Measurements from ENCODE around the gene USP2.
A peak's percentile ranks its signal among the peaks of the same experiment; 100 is the strongest.

Gene USP2

DNA sequence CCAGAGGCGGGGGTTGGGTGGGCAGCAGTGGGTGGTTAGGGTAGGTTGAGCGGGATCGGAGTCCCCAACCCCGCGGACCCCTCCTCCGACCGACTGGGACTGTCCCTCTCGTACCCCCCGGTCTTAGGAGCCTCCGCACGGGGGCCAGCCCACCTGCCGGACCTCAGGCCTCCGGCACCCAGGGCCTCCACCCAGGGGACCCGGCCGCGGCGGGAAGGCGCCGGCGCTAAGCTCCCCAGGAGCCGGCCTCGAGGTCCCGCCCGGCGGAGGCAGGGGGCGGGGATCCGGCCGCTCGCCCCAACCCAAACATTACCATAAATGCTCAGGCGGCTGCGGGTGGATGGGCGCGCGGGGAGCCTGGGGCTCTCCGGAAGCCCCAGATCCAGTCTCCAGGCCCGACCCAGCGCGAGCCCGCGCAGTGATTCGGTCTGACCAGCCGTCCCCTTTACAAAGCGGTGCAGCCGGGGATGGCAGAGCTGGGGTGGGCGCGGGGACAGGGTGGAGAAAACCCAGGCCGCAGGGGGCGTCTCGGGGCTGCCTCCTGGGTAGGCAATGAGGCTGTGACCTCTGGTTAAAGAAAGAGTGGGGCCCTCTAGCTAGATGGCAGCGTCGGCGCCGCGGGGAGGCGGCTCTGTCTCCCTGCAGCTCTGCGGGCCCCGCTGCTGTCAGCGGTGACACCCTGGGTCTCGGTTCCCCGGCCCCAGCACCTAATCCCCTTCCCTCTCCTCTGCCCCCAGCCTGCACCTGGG is 60.5 kb downstream of the USP2 start:
- H3K9ac ChIP-seq (ENCODE audit: low read length), result peak overlapping the region; percentile 53
- no peaks in the 10 kb centered on the region for H3K36me3 ChIP-seq (ENCODE audit: control insufficient read depth, low read depth, low read length)
- no peak overlapping the region for H3K27ac ChIP-seq (ENCODE audit: low read length)
- H3K4me3 ChIP-seq (ENCODE audit: low read length), result peak overlapping the region; percentile 58
- peaks cover 38% of the 10 kb centered on the region for H3K27me3 ChIP-seq (ENCODE audit: control insufficient read depth, insufficient read depth, low read length)
- no peaks in the 10 kb centered on the region for H3K9me3 ChIP-seq (ENCODE audit: control insufficient read depth, low read depth, low read length)
- H3K4me1 ChIP-seq (ENCODE audit: control insufficient read depth, low read depth, low read length), result peaks cover 36% of the 10 kb centered on the region

DNA sequence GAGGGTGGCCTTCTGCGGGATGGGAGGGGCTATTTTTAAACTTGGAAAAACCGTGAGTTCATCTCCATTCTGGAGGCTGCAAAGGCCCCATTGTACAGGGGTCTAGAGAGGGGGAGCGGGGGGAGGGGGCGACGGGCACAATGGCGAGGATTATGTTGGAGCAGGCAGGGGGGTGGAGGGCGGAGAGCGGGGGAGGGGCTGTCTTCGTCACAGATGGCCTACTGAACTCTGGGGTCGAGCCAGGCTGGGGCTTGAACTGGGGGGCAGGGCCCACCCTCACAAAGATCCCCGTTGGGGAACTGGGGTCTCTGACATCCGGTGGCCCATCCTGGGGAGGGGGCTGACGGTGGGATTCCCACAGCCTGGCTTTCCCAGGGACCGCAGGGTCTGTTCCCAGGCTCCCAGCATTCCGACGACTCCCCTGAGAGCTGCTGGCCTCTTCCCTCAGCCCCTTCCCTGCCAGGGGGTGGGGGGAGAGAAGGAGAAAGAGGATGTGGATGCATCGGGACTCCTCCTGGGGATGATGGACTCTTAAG is 61.2 kb downstream of the USP2 start:
- Histone ChIP-seq H3K27ac (ENCODE audit: low read length) (no peak overlapping the region), H3K9me3 (ENCODE audit: control insufficient read depth, low read depth, low read length) (no peaks in the 10 kb centered on the region), H3K4me1 (ENCODE audit: control insufficient read depth, low read depth, low read length) (peaks cover 42% of the 10 kb centered on the region), H3K4me3 (ENCODE audit: low read length) (peak overlapping the region; percentile 58), H3K36me3 (ENCODE audit: control insufficient read depth, low read depth, low read length) (no peaks in the 10 kb centered on the region), H3K9ac (ENCODE audit: low read length) (no peak overlapping the region), H3K27me3 (ENCODE audit: control insufficient read depth, insufficient read depth, low read length) (peaks cover 44% of the 10 kb centered on the region)

DNA sequence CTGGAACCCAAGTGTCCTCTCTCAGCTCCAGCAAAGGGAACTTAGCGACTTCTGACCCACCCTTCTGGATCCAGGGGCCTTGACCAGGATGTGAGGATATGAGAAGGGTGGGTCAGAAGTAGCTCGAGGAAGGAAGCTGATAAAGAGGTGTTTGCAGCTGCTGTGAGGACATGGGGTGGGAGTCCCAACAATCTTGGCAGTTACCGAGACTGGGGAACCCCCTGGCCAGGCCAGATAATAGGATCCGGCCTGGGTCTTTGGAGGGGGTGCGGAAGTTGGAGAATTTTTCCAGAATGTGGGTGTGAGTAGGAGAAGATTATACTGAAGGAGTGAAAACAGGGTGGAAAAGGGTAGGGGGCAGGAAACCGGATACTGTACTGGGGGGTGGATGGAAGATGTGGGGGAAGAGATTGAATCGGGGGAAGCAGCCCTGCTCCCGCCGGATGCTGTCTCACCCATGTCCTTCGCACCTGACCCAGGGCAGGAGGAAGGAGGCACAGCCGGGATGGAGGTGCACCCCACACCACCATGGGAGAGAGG is 61.7 kb downstream of the USP2 start:
- no peaks in the 10 kb centered on the region for H3K36me3 ChIP-seq (ENCODE audit: control insufficient read depth, low read depth, low read length)
- H3K4me3 ChIP-seq (ENCODE audit: low read length), result peak overlapping the region; percentile 58
- H3K9ac ChIP-seq (ENCODE audit: low read length), result no peak overlapping the region
- H3K9me3 ChIP-seq (ENCODE audit: control insufficient read depth, low read depth, low read length), result no peaks in the 10 kb centered on the region
- H3K27me3 ChIP-seq (ENCODE audit: control insufficient read depth, insufficient read depth, low read length), result peaks cover 50% of the 10 kb centered on the region
- H3K4me1 ChIP-seq (ENCODE audit: control insufficient read depth, low read depth, low read length), result peaks cover 43% of the 10 kb centered on the region
- no peak overlapping the region for H3K27ac ChIP-seq (ENCODE audit: low read length)

DNA sequence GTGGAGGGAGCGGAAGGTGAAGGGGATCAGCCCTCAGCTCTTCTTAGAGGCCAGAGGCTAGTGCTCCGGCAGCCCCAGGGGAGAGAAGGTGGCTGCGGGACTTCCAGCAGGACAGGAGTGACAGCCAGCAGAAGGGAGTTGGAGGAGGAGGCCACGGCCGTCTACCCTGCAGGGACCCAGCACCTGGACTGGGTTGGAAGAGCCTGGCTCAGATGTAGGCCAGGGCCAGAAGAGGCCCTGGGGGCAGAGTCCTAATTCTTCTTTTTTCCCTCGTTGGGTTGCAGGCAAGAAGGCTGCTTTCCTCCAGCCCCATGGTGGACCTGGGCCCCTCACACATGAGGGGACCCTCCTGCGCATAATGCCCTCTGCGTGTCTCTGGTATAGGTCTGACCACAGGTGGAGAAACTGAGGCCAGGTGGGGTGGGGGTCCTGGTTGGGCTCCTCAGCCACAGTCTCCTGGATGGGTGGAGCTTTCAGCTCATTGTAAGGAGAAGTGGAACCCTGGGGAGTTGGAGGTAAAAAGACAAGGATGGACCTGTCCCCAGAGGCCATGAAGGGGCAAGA is 62.3 kb downstream of the USP2 start:
- peaks cover 43% of the 10 kb centered on the region for H3K4me1 ChIP-seq (ENCODE audit: control insufficient read depth, low read depth, low read length)
- peak overlapping the region; percentile 58 for H3K4me3 ChIP-seq (ENCODE audit: low read length)
- peaks cover 55% of the 10 kb centered on the region for H3K27me3 ChIP-seq (ENCODE audit: control insufficient read depth, insufficient read depth, low read length)
- H3K9ac ChIP-seq (ENCODE audit: low read length), result no peak overlapping the region
- H3K36me3 ChIP-seq (ENCODE audit: control insufficient read depth, low read depth, low read length), result no peaks in the 10 kb centered on the region
- H3K9me3 ChIP-seq (ENCODE audit: control insufficient read depth, low read depth, low read length), result no peaks in the 10 kb centered on the region
- no peak overlapping the region for H3K27ac ChIP-seq (ENCODE audit: low read length)

DNA sequence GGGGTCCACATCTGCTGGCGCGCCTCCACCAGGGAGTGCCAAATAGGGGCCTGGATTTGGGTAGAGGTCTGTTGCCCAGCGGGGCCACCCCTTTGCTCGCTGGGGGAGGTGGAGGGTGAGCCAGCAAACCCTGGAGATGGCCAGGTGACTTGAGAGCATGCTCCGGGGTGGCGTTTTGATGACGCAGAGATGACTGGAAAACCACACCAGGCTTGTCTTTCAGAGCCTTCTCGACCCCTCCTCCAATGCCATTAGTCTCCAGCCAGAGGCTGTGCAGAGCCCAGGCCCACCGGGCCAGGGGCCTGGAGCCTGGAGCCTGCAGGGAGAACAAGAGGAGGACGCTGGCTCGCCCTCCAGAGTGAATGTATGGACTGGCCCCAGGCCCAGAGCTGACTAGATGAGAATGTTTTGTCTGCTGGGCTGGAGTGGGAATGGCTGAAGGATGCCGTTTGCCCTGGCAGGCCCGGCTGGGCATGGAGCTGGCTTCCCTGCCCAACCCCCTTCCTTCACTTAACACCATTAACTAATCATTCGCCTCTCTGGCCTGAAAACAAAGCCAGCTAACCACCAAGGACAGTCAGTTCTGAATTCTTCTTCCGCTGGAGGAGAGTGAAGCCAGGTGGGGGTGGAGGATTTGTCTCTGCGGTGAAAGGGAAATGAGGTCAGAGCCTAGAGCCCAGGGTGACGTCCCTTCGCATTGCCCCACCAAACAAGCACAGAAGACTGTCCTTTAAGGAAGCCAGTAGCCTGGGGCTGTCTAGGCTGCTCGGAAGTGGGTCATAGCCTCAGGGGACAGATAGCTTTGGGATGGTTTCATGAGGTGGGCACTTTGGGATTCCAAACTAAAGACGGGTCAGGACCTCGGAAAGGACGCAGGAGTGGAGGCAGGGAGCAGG is 63.0 kb downstream of the USP2 start:
- no peak overlapping the region for H3K4me3 ChIP-seq (ENCODE audit: low read length)
- no peaks in the 10 kb centered on the region for H3K9me3 ChIP-seq (ENCODE audit: control insufficient read depth, low read depth, low read length)
- no peaks in the 10 kb centered on the region for H3K36me3 ChIP-seq (ENCODE audit: control insufficient read depth, low read depth, low read length)
- no peak overlapping the region for H3K27ac ChIP-seq (ENCODE audit: low read length)
- peaks cover 58% of the 10 kb centered on the region for H3K27me3 ChIP-seq (ENCODE audit: control insufficient read depth, insufficient read depth, low read length)
- no peak overlapping the region for H3K9ac ChIP-seq (ENCODE audit: low read length)
- peaks cover 43% of the 10 kb centered on the region for H3K4me1 ChIP-seq (ENCODE audit: control insufficient read depth, low read depth, low read length)

DNA sequence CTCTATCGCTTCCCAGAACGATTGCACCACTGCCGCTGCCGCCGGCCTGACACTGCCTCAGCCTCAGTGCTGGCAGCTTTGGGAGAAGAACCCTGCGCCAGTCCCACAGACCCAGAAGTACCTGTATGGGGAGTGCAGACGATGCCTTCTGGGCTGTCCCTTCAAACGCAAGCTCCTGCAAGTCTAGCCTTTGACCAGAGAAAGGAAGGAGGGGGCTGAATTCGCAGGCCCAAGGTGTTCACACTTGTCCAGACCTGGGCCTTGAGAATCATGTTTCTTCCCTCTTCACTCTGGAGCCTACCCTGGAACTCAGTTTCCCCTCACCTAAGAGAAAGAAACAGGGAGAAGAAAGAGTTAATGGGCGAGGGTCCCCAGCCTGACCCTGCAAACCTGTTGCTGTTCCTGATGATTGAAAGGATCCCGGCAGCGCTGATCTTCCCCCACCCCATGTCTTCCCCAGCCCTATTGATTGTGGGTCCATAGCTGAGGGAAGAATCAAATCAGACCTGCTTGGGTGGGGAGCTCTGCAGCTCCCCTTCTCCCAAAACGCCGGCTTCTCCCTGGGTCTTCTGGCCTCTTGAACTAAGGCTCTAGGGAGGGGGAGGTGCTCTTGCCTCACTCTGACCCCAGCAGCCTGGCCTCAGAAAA is 63.8 kb downstream of the USP2 start:
- H3K27ac ChIP-seq (ENCODE audit: low read length), result no peak overlapping the region
- no peaks in the 10 kb centered on the region for H3K36me3 ChIP-seq (ENCODE audit: control insufficient read depth, low read depth, low read length)
- H3K9ac ChIP-seq (ENCODE audit: low read length), result no peak overlapping the region
- H3K9me3 ChIP-seq (ENCODE audit: control insufficient read depth, low read depth, low read length), result no peaks in the 10 kb centered on the region
- peak overlapping the region; percentile 23 for H3K4me3 ChIP-seq (ENCODE audit: low read length)
- peaks cover 43% of the 10 kb centered on the region for H3K4me1 ChIP-seq (ENCODE audit: control insufficient read depth, low read depth, low read length)
- H3K27me3 ChIP-seq (ENCODE audit: control insufficient read depth, insufficient read depth, low read length), result peaks cover 58% of the 10 kb centered on the region

DNA sequence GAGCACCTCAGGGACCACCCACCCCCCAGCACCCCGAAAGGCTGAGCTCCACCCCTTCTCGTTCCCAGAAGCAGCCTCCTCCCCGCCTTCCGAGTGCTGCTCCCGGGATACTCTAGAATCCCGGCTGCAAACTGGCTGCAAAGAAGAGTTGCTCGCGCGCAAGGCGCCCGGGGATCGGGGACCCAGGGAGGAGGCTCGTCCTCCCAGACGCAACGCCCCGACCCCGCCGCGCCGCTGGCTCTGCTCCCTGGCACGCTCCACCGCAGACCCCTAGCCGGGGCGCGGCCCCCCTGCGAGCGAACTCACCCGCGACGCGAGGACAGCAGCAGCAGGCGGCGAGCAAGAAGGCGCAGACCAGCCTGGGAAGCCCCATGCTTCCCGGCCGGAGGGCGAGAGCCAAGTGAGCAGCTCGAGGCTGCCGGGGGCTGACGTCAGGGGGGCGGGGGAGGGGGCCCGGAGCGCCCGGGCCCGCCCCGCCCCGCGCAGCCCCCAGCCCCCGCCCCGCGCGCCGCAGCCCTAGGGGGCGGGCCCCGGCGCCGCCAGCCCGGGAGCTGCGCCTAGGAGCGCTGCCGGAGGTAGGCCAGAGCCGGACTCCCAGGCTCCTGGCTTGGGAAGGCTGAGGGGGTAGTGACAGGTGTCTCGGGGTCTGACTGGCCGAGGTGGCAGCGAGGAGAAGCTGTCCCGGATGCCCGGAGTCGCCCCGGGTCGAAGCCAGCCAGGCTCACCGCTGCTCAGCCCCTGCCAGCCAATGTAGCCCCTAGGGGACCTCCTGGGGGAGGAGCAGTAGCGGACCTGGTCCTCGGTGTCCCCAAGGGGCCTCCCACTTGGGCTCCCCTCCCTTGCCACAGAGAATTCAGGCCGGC is 64.5 kb downstream of the USP2 start, which contains the start of gene MCAM:
TSS of gene MCAM (minus strand) at position 402 of the 863 bp plus-strand sequence. CDS start at position 373, 29 bp downstream.
- Histone ChIP-seq H3K4me3 (ENCODE audit: low read length) (peak within 1 kb of the TSS; percentile 65), H3K36me3 (ENCODE audit: control insufficient read depth, low read depth, low read length) (no peaks in the 10 kb centered on the region), H3K9ac (ENCODE audit: low read length) (peak within 1 kb of the TSS; percentile 36), H3K27me3 (ENCODE audit: control insufficient read depth, insufficient read depth, low read length) (peaks cover 58% of the 10 kb centered on the region), H3K4me1 (ENCODE audit: control insufficient read depth, low read depth, low read length) (peaks cover 43% of the 10 kb centered on the region), H3K9me3 (ENCODE audit: control insufficient read depth, low read depth, low read length) (no peaks in the 10 kb centered on the region), H3K27ac (ENCODE audit: low read length) (no peak within 1 kb of the TSS)

DNA sequence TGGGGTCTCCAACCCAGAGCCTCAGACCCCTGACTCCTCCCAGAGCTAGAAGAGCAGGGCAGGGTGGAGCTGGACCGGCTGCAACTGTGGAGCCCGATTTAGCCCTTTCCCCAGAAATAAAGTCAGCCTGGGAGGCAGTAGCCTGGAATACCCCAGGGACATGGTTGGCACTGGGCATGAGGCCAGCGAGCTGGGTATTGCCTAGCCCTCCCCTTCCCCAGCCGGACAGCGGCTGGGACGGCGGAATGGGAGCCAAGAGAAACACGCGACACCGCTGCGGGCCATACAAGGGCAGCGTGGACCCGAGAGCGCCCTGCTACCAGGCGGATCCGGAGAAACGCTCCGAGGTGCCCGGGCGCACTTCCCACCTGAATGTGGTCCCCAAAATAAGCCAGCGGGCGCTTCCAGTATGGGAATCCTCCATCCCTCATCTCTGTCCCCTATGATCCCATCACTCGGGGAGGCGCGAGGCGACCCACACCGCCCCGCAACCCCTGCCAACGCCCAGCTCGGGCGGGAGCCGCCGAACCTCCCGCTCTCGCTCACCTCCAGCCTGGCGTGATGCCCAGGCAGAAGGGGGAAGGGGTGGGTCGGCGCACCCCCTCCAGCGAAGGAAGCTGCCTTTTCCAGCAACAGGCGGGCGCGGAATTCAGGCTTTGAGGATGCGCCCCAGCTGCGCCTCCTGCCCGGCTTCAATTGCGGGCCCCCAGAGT is 65.3 kb downstream of the USP2 start:
- H3K27me3 ChIP-seq (ENCODE audit: control insufficient read depth, insufficient read depth, low read length), result peaks cover 58% of the 10 kb centered on the region
- H3K36me3 ChIP-seq (ENCODE audit: control insufficient read depth, low read depth, low read length), result no peaks in the 10 kb centered on the region
- H3K9ac ChIP-seq (ENCODE audit: low read length), result peak overlapping the region; percentile 13
- no peaks in the 10 kb centered on the region for H3K9me3 ChIP-seq (ENCODE audit: control insufficient read depth, low read depth, low read length)
- no peak overlapping the region for H3K27ac ChIP-seq (ENCODE audit: low read length)
- peaks cover 43% of the 10 kb centered on the region for H3K4me1 ChIP-seq (ENCODE audit: control insufficient read depth, low read depth, low read length)
- peak overlapping the region; percentile 65 for H3K4me3 ChIP-seq (ENCODE audit: low read length)

DNA sequence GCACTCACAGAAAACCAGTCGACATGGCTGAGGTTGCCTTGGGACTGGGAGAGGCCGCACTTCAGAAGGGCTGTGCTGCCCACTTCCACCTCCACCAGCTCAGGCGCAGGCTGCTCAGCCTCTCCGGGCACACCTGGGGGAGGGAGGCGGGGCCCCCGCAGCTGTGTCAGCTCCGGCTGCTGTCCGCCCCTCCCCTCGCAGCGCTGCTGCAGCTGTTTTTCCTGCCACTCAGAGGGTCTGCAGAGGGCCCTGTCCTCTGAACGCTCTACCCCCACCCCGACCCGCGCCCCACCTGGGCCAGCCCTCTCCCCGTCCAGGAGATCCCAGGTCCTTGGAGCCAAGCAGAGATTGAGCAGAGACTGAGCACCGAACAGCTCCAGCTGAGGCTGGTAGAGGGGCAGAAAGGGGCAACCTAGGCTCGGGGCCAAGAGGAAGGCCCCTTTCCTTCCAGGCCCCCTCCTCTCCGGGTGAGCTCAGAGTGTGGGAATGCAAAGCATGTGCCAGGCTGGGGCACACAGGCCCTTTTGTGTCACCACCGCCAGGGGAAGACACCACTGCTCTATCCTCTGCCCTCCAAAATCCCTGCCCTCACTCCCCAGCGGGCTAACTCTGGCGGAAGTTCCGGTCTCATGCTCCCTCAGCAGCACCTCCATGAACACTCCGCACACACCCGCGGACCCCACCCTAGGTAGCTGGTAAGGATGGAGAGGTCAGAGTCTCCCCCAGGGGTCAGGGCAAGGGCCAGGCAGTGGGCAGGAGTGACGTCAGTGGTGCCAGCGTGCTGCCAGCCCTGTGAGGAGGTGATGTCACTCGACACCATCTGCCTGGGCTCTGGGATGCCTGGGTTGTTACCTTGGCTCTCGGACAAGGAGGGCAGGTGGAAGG is 66.1 kb downstream of the USP2 start:
- peaks cover 58% of the 10 kb centered on the region for H3K27me3 ChIP-seq (ENCODE audit: control insufficient read depth, insufficient read depth, low read length)
- H3K9ac ChIP-seq (ENCODE audit: low read length), result no peak overlapping the region
- no peaks in the 10 kb centered on the region for H3K9me3 ChIP-seq (ENCODE audit: control insufficient read depth, low read depth, low read length)
- H3K4me3 ChIP-seq (ENCODE audit: low read length), result peak overlapping the region; percentile 65
- no peaks in the 10 kb centered on the region for H3K36me3 ChIP-seq (ENCODE audit: control insufficient read depth, low read depth, low read length)
- no peak overlapping the region for H3K27ac ChIP-seq (ENCODE audit: low read length)
- H3K4me1 ChIP-seq (ENCODE audit: control insufficient read depth, low read depth, low read length), result peaks cover 40% of the 10 kb centered on the region

Measured in iPS-18a (cell line).